Fibroblast of gingiva (primary cell): ENCODE results near the gene KCNQ1.

Experiments used
- DNase-seq: peaks from one replicate; pipeline ENCODE4 v3.0.0-alpha.2; 2011; ENCODE audit warnings: low read depth

Gene KCNQ1

DNA sequence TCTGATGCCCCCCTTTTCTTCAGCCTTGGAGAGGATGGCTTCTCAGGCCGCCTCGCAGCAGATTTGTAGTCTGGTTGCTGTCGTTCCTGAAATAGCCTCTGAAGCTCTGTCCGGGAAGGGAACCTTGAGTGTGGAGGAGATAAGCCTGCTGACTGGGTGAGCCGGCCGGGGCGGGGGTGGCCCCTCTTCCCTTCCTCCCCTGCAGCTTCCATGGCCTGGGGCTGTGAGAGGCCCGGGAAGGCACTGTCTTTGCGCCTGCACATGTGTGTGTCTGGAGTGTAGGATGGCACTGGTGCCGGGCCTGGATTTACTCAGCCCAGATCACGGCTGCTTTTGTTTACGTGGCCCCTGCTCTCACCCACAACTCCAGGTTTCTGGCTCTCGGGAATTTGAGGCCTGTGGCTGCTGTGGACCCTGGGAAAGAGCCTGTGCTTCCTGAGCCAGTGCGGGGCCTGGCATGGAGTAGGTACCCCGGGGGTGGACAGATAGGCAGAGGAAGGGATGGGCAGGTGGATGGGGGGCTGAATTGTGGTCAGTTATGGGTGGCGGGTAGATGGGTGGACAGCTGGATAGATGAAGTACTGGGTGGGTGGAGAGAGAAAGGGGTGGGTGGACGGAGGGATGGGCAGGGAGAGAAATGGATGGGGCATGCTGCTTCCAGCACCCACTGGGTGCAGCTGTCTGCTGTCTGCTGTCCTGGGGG lies 16.6 kb downstream of the KCNQ1 start:
- DNase-seq, result no peak

DNA sequence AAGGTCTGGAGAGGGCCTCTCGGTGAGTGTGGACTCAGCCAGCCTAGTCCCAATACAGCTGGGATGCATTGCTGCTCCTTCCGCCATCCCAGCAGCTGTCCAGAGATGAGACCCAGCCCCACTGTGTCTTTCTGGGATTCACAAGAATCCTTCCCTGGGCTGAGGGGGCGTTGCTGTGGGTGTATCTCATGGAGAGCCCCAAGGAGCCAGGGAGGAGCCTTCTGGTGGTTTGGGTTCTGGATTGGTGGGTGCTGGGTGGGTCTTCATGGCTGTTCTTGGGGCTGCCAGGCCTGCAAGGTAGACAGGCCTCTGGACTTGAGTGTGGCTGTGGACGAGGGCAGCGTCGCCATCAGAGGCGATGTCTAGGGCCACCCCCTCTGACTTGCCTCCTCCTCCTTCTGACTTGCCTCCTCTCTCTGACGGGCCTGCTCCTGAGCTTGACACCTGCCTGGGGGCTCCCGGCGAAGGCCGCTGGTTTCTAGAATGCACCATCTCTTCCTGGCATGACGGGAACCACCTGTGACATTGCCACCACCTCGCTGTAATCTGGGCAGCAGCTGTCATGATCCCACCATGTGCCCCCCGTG lies 17.2 kb downstream of the KCNQ1 start:
- DNase-seq, result no peak

DNA sequence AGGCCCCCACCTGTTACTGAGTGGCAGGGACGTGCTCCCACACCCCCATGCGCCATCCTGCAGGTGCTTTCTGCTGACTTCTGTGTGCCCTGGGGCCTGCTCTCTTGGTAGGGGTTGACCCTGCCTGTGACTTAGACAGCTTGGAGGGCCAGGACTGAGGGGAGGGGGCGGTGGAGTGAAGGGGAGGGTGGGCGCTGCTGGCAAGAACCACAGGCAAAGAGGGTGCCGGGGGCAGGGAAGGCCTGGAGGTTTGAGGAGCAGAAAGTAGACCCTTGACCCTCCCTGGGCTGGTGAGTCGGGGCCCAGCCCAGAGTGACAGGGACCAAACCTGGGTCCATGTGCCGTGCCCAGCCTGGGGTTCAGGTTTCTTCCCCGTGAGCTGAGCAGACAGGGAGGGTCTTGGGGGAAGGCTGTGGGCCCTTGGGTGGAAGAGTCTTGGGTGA lies 17.8 kb downstream of the KCNQ1 start:
- DNase-seq, result no peak

DNA sequence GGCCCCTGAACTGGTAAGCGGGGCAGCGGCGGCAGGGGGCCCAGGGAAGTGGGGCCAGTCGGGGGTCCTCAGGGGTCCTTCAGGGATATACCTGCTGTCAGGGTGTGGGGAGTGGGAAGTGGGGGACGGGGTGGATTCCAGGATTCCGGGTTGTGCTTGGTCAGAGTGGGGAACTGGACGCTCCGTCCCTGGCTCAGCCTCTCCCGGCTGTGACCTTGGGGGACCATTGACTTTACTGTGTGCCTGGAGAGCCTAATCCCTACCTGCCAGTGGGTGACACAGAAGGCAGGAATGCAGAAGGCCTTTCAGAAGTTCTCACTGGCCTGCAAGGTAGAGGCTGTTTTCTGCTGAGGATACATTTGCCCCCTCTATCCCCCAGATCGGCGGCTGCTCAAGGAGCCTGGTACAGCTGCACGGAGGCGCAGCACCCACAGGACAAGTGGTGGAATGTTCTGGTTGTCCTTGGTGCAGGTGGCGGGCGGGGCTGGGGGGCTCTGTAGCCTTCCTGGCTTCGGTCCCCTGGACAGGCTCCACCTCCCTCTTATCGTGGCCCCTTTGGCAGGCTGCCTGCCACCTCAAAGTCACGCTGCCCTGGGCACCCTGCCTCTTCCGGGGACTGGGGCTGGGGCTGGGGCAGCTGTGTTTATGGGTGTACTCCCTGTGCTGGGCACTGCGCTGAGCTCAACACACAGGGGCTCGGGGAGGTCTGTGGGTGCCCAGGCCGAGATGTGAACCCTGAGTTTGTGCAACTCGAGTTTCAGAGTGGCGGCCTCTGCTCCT lies 18.4 kb downstream of the KCNQ1 start:
- no peak for DNase-seq

DNA sequence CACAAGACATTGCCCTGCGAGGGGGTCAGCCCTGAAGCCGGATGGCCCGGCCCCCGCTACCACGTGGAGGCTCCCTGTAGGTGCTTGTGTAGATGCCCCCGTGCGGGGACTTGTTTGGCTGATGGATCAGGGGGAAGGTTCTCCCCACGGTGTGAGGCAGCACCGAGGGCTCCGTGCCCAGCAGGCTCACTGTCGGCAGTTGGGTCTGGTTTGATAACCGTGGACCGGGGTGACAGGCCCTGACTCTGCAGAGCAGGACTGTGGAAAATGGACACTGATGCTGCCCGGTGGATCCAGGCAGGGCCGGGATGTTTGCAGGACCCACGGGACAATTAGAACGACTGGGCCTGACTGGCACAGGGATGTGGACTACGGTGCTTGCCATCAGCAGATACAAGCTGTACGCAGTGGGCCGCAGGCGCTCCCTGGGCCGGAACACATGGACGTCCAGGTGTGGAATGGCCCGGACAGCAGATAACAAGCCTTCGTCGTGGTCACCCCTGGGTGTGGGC lies 19.0 kb downstream of the KCNQ1 start:
- no peak for DNase-seq

DNA sequence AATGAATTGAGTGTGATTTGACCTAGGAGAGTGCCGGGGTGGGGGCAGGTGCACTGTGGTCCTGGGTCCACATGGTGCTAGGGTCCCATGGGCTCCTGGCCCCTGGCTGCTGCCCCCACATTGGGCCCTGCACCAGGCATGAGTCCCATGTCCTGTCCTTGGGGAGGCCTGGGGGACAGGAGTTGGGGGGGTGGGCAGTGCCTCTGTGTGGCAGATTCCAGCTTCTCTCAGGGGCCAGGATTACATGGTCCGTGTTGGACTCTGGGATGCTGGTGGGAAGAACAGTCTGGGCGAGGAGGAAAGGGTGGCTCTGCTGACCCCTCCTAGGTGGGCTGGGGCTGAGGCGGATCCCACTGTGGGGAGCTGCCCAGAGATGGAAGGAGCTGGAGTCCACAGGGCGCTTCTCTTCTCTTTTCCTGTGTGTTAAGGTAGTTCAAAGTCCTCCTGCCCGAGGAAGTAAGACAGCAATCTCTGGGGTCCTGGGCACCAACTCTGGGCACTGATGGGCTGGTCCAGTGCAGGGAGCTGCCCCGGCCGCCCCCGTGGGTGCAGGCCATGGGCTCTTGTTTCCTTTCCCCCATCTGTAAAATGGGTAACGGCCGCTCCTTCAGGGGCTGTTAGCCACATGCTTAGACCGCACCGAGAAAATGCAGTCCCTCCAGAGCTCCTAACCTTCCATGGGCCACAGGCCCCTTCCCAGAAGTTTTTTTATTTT lies 19.8 kb downstream of the KCNQ1 start:
- no peak for DNase-seq

DNA sequence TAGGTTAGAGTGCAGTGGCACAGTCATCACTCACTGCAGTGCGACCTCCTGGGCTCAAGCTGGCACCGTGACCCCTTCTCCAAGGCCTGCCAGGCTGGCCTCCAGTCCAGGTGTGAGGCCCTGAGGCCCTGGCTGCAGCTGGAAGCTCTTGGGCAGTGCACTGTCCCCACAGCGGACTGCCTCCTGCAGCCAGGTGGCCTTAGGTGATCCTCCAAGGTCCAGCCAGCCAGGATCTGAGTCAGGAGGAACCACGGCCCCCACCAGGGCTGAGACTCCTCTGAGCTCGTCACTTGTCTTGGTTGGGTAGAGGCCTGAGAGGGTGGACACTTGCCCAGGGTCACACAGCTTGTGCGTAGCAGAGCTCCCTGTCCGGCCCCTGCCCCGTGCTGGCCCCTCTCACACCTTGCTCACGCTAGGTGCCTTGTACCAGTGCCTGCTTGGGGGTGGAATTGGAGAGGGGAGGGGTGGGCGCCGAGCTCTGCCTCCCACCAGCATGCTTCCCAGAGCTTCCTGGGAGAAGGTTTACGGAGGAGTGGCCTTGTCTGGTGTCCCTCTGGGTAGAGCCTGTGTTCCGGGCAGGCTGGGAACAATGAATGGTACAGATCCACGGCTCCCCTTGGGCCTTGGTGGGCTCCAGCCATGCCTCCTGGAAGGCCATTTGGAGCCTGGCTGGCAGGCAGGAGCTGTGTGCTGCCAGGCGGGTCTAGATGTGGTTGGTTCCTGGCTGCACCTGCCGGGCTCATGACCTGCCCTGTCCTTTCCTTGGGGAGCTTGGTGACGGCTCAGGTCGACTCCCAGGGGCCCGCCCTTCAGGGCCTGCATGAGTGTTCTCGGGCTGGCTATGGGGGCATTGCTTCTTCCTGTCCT lies 20.6 kb downstream of the KCNQ1 start:
- no peak for DNase-seq

DNA sequence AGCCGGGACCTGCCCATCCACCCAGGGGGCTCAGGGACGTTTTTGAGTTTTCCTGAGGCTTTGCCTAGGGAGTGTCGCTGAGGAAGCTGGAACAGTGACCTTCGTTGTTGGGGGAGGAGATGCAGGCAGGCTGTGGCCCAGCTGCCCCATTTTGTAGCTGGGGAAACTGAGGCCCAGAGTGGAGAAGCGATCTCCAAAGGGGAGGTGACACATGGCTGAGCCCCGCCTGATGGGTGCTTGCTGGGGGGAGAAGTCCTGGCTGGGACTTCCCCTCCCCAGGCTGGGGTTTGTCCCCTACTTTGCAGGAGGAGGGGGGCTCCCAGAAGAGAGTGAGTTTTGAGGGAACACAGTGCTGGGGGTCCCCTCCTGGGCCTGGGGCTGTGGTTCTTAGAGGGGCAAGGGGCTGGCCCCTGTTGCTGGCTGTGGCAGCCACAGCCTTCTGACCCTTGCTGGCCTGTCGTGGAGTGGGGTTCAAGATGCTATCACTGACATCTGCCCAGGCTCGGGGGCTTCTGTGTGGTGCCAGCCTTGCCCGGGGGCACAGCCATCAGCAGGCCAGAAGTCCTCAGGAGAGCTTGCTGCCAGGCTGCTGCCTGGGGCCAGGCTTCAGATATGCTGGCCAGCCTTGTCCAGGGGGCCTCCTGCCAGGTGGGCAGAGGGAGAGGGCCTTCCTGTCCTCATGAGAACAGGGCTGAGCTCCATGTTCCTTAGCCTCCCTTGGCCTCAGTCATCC lies 21.4 kb downstream of the KCNQ1 start:
- no peak for DNase-seq

DNA sequence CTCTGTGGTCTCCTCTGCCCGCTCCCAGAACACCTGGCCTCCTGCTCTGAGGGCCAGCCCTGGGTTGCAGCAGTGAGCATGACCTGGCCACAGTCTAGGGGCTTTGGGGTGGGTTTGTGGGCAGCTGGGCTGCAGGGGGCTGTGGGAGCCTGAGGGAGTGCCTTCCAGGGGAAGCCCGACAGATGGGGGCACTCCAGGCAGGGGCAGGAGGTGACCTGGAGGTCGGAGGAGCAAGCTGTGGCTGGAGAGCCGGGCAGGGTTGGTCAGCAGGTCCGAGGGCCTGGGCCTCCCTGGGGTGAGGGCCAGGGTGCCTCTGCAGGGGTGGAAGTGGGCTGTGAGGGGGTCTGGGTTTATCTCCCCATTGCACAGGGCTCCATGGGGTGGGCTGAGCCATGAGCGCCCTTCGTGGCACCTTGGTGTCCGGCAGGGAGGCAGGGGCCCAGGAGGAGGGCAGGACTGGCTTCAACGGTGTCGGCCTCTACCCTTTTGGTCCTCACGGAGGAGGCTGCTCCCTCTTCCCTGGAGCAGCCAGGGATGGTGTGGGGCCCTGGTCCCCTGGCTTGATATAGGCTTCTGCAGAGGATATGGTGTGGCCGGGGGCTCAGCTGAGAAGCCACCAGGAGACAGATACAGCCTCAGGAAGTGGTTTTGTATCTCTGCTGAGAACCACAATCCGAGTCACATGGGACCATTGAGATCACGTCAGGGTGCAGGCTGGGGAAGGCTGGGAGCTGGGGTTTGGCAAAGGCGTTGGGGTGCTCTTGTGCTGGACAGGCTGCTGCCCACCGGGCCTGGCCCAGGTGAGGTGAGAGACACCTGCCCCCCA lies 22.3 kb downstream of the KCNQ1 start:
- no peak for DNase-seq

DNA sequence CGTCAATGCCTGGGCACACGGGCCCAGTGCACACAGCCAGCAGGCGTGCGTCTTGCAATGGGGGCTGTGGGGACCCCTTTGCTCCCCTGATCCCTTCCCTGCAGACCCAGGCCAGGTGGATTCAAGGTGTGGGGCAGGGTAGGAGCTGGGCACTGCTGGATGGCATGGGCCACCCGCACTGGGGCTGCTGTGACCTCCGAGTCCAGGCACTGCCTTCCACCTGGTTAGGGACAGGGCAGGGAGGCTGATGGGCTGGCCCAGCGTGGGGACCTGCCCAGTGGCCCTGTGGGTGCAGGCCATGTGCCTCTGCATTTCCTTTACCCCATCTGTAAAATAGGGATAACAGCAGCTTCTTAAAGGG lies 22.9 kb downstream of the KCNQ1 start:
- DNase-seq, result no peak

DNA sequence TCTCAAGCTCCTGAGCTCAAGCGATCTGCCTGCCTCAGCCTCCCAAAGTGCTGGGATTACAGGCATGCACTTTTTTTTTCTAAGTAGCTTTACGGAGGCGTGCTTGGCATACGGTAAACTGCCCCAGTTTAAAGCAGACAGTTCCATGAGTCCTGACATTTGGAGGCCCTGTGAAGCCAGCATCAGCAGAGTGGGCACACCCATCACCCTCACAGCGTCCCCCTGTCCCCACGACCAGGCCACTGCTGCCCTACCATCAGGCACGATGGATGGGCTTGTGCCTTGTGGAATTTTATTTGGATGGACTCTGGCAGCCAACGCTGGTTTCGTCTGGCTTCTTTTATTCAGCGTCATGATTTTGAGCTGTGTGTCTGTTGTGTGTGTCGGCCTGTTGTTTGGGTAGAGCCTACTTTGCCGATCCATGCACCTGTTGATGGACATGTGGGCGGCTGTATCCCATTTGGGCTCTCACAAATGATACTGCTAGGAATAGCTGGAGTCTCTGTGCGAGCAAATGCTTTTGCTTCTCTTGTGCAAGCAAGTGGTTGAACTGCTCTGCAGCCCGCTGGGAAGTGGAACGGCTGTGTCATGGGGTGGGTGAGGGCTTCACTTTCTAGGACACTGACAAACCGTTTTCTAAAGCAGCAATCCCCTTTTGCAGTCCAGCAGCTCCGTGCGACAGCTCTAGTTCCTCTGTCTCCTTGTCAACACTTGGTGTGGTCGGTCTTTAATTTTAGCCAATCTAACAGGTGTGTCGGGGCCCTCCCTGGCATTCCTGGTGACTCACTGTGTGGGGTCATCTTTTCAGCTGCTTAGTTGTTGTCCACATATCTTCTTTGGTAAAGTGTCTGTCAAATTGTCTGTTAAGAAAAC lies 23.8 kb downstream of the KCNQ1 start:
- no peak for DNase-seq

DNA sequence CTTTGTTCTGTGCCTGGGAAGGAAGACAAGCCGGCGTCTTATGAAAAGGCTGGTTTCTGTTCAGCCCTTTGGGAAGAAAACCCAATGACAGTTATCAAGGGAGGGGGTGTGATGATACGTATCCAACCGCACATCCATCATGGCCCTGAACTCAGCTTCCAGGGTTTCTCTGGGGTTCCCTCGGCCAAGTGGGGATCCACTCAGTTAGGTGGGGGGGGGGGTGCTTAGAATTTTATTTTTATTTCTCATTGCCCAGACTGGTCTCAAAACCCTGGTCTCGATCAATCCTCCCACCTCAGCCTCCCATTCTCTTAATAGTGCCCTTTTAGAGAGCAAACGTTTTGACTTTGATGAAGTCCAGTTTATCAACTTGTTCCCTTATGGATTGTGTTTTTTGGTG lies 25.7 kb downstream of the KCNQ1 start:
- DNase-seq, result no peak

DNA sequence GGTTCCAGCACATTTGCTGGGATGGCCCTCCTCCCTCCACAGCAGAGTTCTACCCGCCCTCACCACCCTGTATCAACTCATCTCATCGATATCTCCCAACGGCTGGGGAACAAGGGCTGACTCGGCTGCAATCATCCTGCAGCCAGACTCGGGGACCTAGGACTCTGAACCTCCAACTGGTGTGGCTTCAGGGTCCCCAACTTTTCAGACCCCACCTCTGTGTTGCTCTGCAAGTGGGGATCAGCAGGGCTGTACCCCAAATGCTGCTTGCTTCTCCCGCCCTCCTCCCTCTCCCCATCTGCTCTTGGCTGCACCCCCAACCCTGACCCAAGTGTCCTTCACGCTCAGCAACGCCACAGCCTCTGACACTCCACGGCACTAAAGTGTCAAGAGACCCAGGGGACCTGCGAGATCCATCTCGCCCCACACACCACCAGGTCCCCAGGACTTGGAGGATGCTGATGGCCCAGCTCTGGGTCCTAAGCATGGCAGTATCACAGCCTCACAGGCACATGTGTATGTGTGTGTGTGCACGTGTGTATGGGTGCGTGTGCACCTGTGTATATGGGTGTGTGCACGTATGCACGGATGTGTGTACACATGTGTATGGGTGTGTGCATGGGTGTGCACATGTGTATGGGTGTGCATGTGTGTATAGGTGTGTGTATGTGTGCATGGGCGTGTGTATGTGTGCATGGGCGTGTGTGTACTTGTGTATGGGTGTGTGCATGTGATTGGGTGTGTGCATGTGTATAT lies 26.4 kb downstream of the KCNQ1 start:
- DNase-seq, result no peak

DNA sequence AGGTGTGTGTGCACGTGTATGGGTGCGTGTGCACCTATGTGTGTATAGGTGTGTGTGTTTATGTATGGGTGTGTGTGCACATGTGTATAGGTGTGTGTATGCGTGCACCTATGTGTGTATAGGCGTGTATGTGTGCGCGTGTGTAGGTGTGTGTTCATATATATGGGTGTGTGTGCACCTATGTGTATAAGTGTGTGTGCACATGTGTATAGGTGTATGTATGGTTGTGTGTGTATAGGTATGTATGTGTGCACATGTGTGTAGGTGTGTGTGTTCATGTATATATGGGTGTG lies 26.9 kb downstream of the KCNQ1 start:
- DNase-seq, result no peak

DNA sequence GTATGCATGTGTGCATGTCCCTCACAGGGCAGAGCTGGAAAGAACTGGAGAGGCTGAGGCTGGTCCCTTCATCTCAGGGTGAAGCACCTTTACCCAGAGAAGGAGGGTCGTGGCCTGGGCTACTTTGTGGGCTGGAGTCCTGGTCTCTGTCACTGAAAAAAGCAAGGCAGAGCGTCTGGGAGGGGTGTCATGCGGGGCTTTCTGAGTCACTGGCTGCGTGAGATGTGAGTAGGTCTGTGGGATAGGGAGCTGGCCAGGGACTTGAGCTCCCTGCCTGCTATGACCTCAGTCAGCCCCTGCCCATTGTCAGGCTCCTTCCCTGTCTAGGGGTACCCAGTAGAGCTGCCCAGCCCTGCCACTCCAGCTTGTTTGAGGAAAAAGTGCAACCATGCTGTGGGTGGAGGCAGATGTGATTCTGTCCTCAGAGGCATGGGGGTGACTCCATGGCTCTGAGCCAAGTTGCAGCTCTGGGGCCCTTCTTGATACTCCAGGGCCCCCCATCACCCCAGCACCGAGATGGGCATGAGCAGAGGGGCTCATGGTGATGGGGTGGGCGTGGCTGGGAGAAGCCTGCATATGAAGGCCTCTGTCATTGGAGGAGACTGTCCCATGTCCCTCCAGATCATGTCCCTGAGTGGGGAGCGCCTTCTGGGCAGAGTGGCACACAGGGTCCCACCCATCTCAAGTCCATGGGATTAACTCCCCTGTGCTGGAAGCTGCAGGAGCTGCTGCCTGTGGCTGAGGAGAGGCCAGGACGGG lies 27.8 kb downstream of the KCNQ1 start:
- no peak for DNase-seq

DNA sequence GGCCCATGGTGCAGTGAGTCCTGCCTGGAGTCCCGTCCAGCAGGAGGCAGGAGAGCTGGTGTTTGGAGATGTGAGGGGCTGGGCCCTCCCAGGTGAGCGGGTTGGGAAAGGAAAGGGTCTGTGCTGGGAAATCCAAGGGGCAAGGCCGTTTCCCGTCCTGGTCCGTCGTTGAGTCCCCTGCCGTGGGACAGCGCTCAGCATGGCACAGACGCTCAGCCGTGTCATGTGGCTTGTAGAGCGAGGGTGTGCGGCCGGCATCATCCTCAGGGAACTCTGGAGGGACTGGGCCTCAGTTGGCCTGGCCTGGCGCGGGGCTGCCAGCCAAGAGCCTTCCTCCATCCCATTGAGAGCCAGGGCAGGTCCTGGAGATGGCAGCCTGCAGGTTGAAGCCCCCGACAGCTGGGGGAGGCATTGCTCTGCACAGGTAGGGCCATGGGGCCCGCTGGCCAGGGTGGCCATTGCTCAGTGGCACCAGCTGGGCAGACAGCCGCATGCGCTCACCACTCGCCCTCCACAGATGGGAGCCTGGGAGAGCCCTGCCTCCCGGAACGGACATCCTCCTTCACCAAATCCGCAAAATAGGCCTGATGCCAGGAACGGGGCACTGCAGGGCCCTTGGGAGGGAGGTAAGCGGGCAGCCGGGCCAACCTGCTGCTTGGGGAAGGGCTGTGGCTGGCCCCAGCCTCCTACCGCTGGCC lies 28.7 kb downstream of the KCNQ1 start:
- DNase-seq, result no peak
